NCI-H1436 treated with DMSO at 0.1 percent for 48 hours (cell line): ENCODE measurements around the gene SPTY2D1.
"Not testable (repeated sequence)": the region's sequence is repeated elsewhere in the genome, so short reads cannot be mapped to it uniquely, and the experiment has no call there.

Experiments
- DNase-seq: peaks from one replicate; lab custom pipeline; 2025; lab: John Stamatoyannopoulos, UW

Gene SPTY2D1

GRCh38 chr11:18634140-18635032 lies at the start of gene SPTY2D1:
TSS of gene SPTY2D1 (minus strand) at chr11:18634342. CDS start at chr11:18634257, 85 bp downstream.
- peak; percentile 88 for DNase-seq

GRCh38 chr11:18682466-18682865 lies 48.3 kb upstream of the SPTY2D1 start:
- DNase-seq, result no peak

- DNase-seq, result not testable (repeated sequence)
Measured at GRCh38 chr11:18681949-18682348, 47.8 kb upstream of the SPTY2D1 start.

GRCh38 chr11:18677560-18677959 lies 43.4 kb upstream of the SPTY2D1 start:
- DNase-seq, result no peak

- DNase-seq, result no peak
Measured at GRCh38 chr11:18676803-18677202, 42.7 kb upstream of the SPTY2D1 start.

- not testable (repeated sequence) for DNase-seq
Measured at GRCh38 chr11:18672209-18672608, 38.1 kb upstream of the SPTY2D1 start.

- DNase-seq, result no peak
Measured at GRCh38 chr11:18671246-18671645, 37.1 kb upstream of the SPTY2D1 start.

GRCh38 chr11:18669711-18670110 lies 35.6 kb upstream of the SPTY2D1 start:
- no peak for DNase-seq

GRCh38 chr11:18669219-18669596 lies 35.1 kb upstream of the SPTY2D1 start:
- no peak for DNase-seq

- DNase-seq, result no peak
Measured at GRCh38 chr11:18668131-18668530, 34.0 kb upstream of the SPTY2D1 start.

- not testable (repeated sequence) for DNase-seq
Measured at GRCh38 chr11:18665353-18665872, 31.3 kb upstream of the SPTY2D1 start.

GRCh38 chr11:18657673-18658072 lies 23.5 kb upstream of the SPTY2D1 start:
- no peak for DNase-seq

GRCh38 chr11:18650859-18651557 lies 16.9 kb upstream of the SPTY2D1 start:
- DNase-seq, result no peak

GRCh38 chr11:18650353-18650752 lies 16.2 kb upstream of the SPTY2D1 start:
- no peak for DNase-seq

GRCh38 chr11:18643034-18643433 lies 8.9 kb upstream of the SPTY2D1 start:
- not testable (repeated sequence) for DNase-seq

GRCh38 chr11:18641677-18642076 lies 7.5 kb upstream of the SPTY2D1 start:
- DNase-seq, result no peak

GRCh38 chr11:18633256-18634139 lies 644 bp downstream of the SPTY2D1 start:
- DNase-seq, result no peak

GRCh38 chr11:18632841-18633240 lies 1.3 kb downstream of the SPTY2D1 start:
- no peak for DNase-seq

GRCh38 chr11:18624161-18624560 lies 10.0 kb downstream of the SPTY2D1 start:
- DNase-seq, result no peak

GRCh38 chr11:18623707-18624106 lies 10.4 kb downstream of the SPTY2D1 start:
- DNase-seq, result no peak

GRCh38 chr11:18618342-18619025 lies 15.7 kb downstream of the SPTY2D1 start:
- no peak for DNase-seq
